ENCODE measurements around the gene ZBTB20. TPM values are rescaled to one million over a fixed set of nuclear protein-coding genes. Genes with fewer than 3 reads are reported as not detected.

ZBTB20 gene
- total and polyA plus RNA-seq, 2 of the 4 experiments (the other 2 are of a cell fraction), result 0.75 to 14.7 TPM

DNA sequence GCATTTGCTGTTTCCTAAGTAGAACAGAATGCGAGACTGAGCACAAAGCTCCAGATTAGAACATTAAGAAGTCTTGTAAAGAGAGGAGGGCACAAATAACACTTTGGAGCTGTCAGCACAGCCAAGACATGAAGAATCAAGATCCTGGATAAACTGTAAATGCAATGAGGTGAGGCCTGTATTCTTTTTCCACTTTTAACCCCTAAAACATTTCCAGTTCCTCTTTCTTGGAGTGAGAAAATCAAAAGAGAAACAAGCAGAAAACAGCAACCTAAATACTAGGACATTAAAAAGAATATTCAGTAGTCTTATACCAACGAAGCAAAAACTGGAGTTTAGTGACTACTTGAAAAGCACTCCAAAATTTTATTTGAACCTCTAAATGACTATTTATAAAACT, 204.3 kb downstream of the ZBTB20 start:
- H4K20me1 ChIP-seq (ENCODE audit: insufficient read depth, low read length), result no peaks in the 10 kb centered on the region
- H3K23ac ChIP-seq (ENCODE audit: low read depth, low read length), result no peak overlapping the region
- no peaks in the 10 kb centered on the region for H3K9me1 ChIP-seq (ENCODE audit: insufficient read depth, low read length)
- no peak overlapping the region for H3K18ac ChIP-seq (ENCODE audit: low read depth, low read length)
- no peak overlapping the region for H2AK5ac ChIP-seq (ENCODE audit: low read depth, low read length)
- H3K4me1 ChIP-seq (ENCODE audit: control insufficient read depth, insufficient read depth, low read length), result no peaks in the 10 kb centered on the region
- no peak overlapping the region for H3K14ac ChIP-seq (replicated peaks; ENCODE audit: low read depth, low read length)
- H2BK15ac ChIP-seq (ENCODE audit: low read depth, low read length), result no peak overlapping the region
- no peaks in the 10 kb centered on the region for H3K9me3 ChIP-seq (ENCODE audit: control insufficient read depth, insufficient read depth, low read length)
- ATAC-seq (ENCODE audit: low read depth) (no peak), DNase-seq (no peak)
- dilution Hi-C loops (cut with HindIII; ENCODE audit: low sequenced_read_pairs, unreplicated experiment), result no loop called here
- in situ Hi-C loops (cut with MboI; ENCODE audit: low sequenced_read_pairs), result no loop called here
- no peak overlapping the region for H2AK9ac ChIP-seq (replicated peaks; ENCODE audit: low read depth, low read length, poor library complexity)
- H3K36me3 ChIP-seq (ENCODE audit: control insufficient read depth, insufficient read depth, low read length), result no peaks in the 10 kb centered on the region
- H3K9ac ChIP-seq (ENCODE audit: low read depth, low read length), result no peak overlapping the region
- H4K91ac ChIP-seq (ENCODE audit: insufficient read depth, low read depth, low read length), result no peak overlapping the region
- WGBS, 2 experiments (ENCODE audit: extremely low coverage in 2 of 2, insufficient read length in 1 of 2), result no CpG with 5 or more reads among the region's 2 CpGs
- no peak overlapping the region for H3K56ac ChIP-seq (ENCODE audit: extremely low read depth, insufficient read depth, low read length)
- H2BK5ac ChIP-seq (ENCODE audit: low read depth, low read length, poor library complexity, severe bottlenecking), result no peak overlapping the region
- no peak overlapping the region for H3K4me2 ChIP-seq (ENCODE audit: low read depth, low read length)
- ChIA-PET CTCF (no interaction called here), POLR2A (ENCODE audit: unreplicated experiment) (no interaction called here)
- TF ChIP-seq BHLHE40 (IDR thresholded peaks at IDR 0.05; ENCODE audit: low read depth, low read length) (no peak), RFX5 (IDR thresholded peaks at IDR 0.05; ENCODE audit: low read depth, low read length) (no peak), NFE2L2 (IDR thresholded peaks at IDR 0.05; ENCODE audit: low read depth, low read length) (no peak), CEBPB (IDR thresholded peaks at IDR 0.05; ENCODE audit: low read depth, low read length) (no peak), SMC3 (IDR thresholded peaks at IDR 0.05; ENCODE audit: low read depth, low read length) (no peak), MAZ (IDR thresholded peaks at IDR 0.05; ENCODE audit: borderline replicate concordance, low read depth, low read length) (no peak), MXI1 (IDR thresholded peaks at IDR 0.05; ENCODE audit: borderline replicate concordance, low read depth, low read length) (no peak), RCOR1 (IDR thresholded peaks at IDR 0.05; ENCODE audit: insufficient replicate concordance, low read length) (no peak), RAD21 (IDR thresholded peaks at IDR 0.05; ENCODE audit: low read length) (no peak), CHD1 (IDR thresholded peaks at IDR 0.05; ENCODE audit: low read depth, low read length) (no peak), MAFK (IDR thresholded peaks at IDR 0.05; ENCODE audit: low read depth, low read length) (no peak), USF2 (IDR thresholded peaks at IDR 0.05; ENCODE audit: low read depth, low read length) (no peak), POLR2A (IDR thresholded peaks at IDR 0.05; ENCODE audit: low read depth, low read length) (no peak), FOS (IDR thresholded peaks at IDR 0.05; ENCODE audit: low read depth, low read length) (no peak)
- TF ChIP-seq, protein P1, sequence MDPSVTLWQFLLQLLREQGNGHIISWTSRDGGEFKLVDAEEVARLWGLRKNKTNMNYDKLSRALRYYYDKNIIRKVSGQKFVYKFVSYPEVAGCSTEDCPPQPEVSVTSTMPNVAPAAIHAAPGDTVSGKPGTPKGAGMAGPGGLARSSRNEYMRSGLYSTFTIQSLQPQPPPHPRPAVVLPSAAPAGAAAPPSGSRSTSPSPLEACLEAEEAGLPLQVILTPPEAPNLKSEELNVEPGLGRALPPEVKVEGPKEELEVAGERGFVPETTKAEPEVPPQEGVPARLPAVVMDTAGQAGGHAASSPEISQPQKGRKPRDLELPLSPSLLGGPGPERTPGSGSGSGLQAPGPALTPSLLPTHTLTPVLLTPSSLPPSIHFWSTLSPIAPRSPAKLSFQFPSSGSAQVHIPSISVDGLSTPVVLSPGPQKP (IDR thresholded peaks at IDR 0.05; ENCODE audit: borderline replicate concordance, low read depth, low read length), result no peak
- TF ChIP-seq, protein P2, sequence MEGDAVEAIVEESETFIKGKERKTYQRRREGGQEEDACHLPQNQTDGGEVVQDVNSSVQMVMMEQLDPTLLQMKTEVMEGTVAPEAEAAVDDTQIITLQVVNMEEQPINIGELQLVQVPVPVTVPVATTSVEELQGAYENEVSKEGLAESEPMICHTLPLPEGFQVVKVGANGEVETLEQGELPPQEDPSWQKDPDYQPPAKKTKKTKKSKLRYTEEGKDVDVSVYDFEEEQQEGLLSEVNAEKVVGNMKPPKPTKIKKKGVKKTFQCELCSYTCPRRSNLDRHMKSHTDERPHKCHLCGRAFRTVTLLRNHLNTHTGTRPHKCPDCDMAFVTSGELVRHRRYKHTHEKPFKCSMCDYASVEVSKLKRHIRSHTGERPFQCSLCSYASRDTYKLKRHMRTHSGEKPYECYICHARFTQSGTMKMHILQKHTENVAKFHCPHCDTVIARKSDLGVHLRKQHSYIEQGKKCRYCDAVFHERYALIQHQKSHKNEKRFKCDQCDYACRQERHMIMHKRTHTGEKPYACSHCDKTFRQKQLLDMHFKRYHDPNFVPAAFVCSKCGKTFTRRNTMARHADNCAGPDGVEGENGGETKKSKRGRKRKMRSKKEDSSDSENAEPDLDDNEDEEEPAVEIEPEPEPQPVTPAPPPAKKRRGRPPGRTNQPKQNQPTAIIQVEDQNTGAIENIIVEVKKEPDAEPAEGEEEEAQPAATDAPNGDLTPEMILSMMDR (conservative IDR thresholded peaks at IDR 0.05; ENCODE audit: low read depth, low read length), result no peak
- no peak overlapping the region for H4K5ac ChIP-seq (ENCODE audit: low read depth, low read length)
- no peak overlapping the region for H3K4me3 ChIP-seq (ENCODE audit: insufficient read depth, low read depth, low read length)
- no peaks in the 10 kb centered on the region for H3K27me3 ChIP-seq (ENCODE audit: control insufficient read depth, insufficient read depth, low read length)
- H3K79me1 ChIP-seq (ENCODE audit: low read depth in 1 of 2, low read length in 2 of 2), result no peaks in the 10 kb centered on the region
- intact Hi-C loops (cut with micrococcal nuclease), result no loop called here
- H3K4ac ChIP-seq (ENCODE audit: low read depth, low read length), result no peak overlapping the region
- no peak overlapping the region for H2BK20ac ChIP-seq (ENCODE audit: low read depth, low read length)
- no peak overlapping the region for H4K8ac ChIP-seq (ENCODE audit: low read depth in 2 of 2, low read length in 2 of 2)
- H3K27ac ChIP-seq (ENCODE audit: insufficient read depth, low read length), result no peak overlapping the region
- BruUV-seq (replicated peaks), result no TSS peak
- no peak overlapping the region for H2AFZ ChIP-seq (replicated peaks; ENCODE audit: low read length, poor library complexity)
- H2BK120ac ChIP-seq (ENCODE audit: low read depth, low read length), result no peak overlapping the region

All from IMR-90 (cell line).